ENCODE results near the gene KRTAP16-1.
A peak's percentile ranks its signal among the peaks of the same experiment; 100 is the strongest.

KRTAP16-1 gene

GRCh38 chr17:41322094-41322902 lies 13.2 kb upstream of the KRTAP16-1 start:
- peak; percentile 96 for TF ChIP-seq CTCF (conservative IDR thresholded peaks at IDR 0.05)
- no peak overlapping the region for H3K27ac ChIP-seq

GRCh38 chr17:41318231-41318630 lies 9.1 kb upstream of the KRTAP16-1 start:
- H3K27ac ChIP-seq = no peak overlapping the region
- TF ChIP-seq CTCF (conservative IDR thresholded peaks at IDR 0.05) = no peak

GRCh38 chr17:41315814-41316445 lies 6.8 kb upstream of the KRTAP16-1 start:
- H3K27ac ChIP-seq = no peak overlapping the region
- TF ChIP-seq CTCF (conservative IDR thresholded peaks at IDR 0.05) = no peak

GRCh38 chr17:41315204-41315794 lies 6.2 kb upstream of the KRTAP16-1 start, which contains the start of gene KRTAP17-1:
Gene KRTAP17-1 (minus strand): TSS chr17:41315710. CDS start chr17:41315650, 60 bp downstream.
- no peak within 1 kb of the TSS for H3K27ac ChIP-seq
- no peak for TF ChIP-seq CTCF (conservative IDR thresholded peaks at IDR 0.05)

- no peak overlapping the region for H3K27ac ChIP-seq
- TF ChIP-seq CTCF (conservative IDR thresholded peaks at IDR 0.05) = no peak
These were observed 2.0 kb upstream of the KRTAP16-1 start for GRCh38 chr17:41311111-41311510.

- no peak for TF ChIP-seq CTCF (conservative IDR thresholded peaks at IDR 0.05)
- H3K27ac ChIP-seq = no peak overlapping the region
These were observed 725 bp downstream of the KRTAP16-1 start for GRCh38 chr17:41308251-41308917.

- H3K27ac ChIP-seq = no peak overlapping the region
- no peak for TF ChIP-seq CTCF (conservative IDR thresholded peaks at IDR 0.05)
These were observed 1.5 kb downstream of the KRTAP16-1 start for GRCh38 chr17:41307647-41308046.

All from VCaP (cell line).